A549 (cell line): ENCODE measurements around the gene CISH.

Experiments used
- CHD2 ChIP-seq: fragments of 150-350 bp; IDR thresholded peaks from 2 replicates; pipeline ENCODE4 v1.6.1; 2014; ENCODE audit warnings: low read length; ENCODE audit not compliant: partially characterized antibody
- CTCF ChIP-seq: fragments of >200 bp; sonication (Bioruptor Twin); formaldehyde crosslinking; IDR thresholded peaks from 3 replicates; pipeline ENCODE4 v1.5.1; 2016
- EP300 ChIP-seq, 2 experiments: fragments of >200 bp; sonication (Bioruptor Twin); formaldehyde crosslinking; IDR thresholded peaks; 2 replicates in 1 of 2; 3 replicates in 1 of 2; pipeline ENCODE4 v1.6.1; 2016 to 2017
- KDM1A ChIP-seq: fragments of 200-600 bp; sonication (generic); IDR thresholded peaks from 2 replicates; pipeline ENCODE4 v1.6.1; 2016; ENCODE audit warnings: low read depth, mild to moderate bottlenecking
- MAX ChIP-seq: IDR thresholded peaks from 2 replicates; pipeline ENCODE4 v1.6.1; 2012
- NPAS2 ChIP-seq: fragments of 250-450 bp; sonication (Bioruptor Pico); IDR thresholded peaks from 2 replicates; pipeline ENCODE4 v1.8.0; 2022; ENCODE audit warnings: mild to moderate bottlenecking, moderate library complexity, borderline replicate concordance
- NR3C1 ChIP-seq: fragments of >200 bp; sonication (Bioruptor Twin); formaldehyde crosslinking; IDR thresholded peaks from 3 replicates; pipeline ENCODE4 v1.6.1; 2017
- POLR2AphosphoS2 ChIP-seq: conservative IDR thresholded peaks from 2 replicates; pipeline ENCODE4 v1.6.1; 2012; ENCODE audit warnings: low read length, improper control_type of control experiment, inconsistent platforms
- RFX5 ChIP-seq: fragments of 450-650 bp; IDR thresholded peaks from 2 replicates; pipeline ENCODE4 v1.7.1; 2014; ENCODE audit warnings: antibody characterized with exemption, mild to moderate bottlenecking, moderate library complexity

GRCh38 chr3:50607271-50608091, 4.1 kb downstream of the CISH start:
- TF ChIP-seq KDM1A (no peak), CTCF (no peak), RFX5 (no peak), POLR2AphosphoS2 (no peak), EP300 (IDR thresholded peaks at IDR 0.05) (no peak), CHD2 (no peak), NR3C1 (no peak), NPAS2 (CRISPR knock-in tag) (no peak), MAX (no peak)
